T-helper 1 cell (primary cell): ENCODE measurements around the gene OS9.
A peak's percentile ranks its signal among the peaks of the same experiment; 100 is the strongest.

ENCODE experiments used
- DNase-seq, 5 donors: peaks; one replicate each; pipeline ENCODE4 v3.0.0-alpha.2; 2012 to 2020

The OS9 gene

DNA sequence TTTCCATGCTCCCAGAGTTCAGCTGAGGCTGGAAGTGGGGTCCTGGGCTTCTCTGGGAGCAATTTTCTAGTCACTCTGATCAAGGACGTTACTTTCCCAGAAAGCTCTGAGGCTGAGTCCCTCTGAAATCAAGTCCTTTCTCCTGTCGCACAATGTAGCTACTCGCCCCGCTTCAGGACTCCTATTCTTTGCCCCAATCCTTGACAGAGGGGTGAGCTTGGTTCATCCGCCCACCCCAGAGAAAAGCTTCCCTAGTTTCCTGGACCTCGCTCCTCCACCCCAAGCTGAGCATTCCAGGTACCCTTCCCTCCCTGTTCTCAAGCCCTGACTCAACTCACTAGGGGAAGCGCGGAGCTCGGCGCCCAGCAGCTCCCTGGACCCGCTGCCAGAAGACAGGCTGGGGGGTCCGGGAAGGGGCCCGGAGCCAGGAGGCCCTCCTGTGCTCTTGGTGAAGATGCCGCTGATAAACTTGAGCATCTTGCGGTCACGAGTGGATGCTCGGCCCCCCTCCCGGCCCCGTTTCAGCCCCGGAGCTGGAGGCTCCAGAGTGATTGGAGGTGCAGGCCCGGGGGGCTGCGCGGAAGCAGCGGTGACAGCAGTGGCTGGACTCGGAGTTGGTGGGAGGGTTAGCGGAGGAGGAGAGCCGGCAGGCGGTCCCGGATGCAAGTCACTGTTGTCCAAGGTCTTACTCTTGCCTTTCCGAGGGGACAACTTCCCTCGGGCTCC, 43.0 kb downstream of the OS9 start:
- no peak for DNase-seq

- DNase-seq, result no peak
These were observed 43.8 kb downstream of the OS9 start for GRCh38 chr12:57737467-57738460.

- no peak for DNase-seq
These were observed 44.8 kb downstream of the OS9 start, which contains the start of gene AGAP2 for GRCh38 chr12:57738661-57739237. TSS of gene AGAP2 (minus strand) at chr12:57738742. CDS start at chr12:57738246, 496 bp downstream.

DNA sequence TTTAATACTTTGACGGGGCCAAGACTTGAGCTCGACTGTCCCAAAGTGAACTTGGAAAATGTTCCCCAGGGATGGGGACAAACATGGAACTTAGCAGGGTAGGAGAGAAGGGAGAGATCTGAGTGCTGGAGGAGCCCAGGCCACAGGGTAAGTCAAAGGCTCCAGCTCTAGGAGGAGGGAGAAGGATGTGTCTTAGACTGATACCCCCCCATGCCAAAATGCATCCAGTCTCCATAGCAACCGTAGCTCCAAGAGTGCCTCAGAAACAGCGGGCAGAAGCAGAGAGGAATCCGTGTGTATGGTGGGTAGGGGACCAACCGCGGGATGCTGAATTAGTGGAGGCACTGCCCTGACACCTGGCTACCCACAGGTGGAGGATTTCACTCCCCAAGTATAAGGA, 45.5 kb downstream of the OS9 start:
- DNase-seq, result no peak

- no peak for DNase-seq
These were observed 46.1 kb downstream of the OS9 start for GRCh38 chr12:57739914-57740538.

- DNase-seq, result peak; percentile 61 to 91 (median 70)
These were observed 46.9 kb downstream of the OS9 start for GRCh38 chr12:57740656-57741412.

GRCh38 chr12:57741413-57741789, 47.5 kb downstream of the OS9 start:
- DNase-seq, result no peak

GRCh38 chr12:57741844-57742738, 48.2 kb downstream of the OS9 start:
- peak; percentile 60 to 88 (median 76) for DNase-seq

- no peak for DNase-seq
These were observed 49.8 kb downstream of the OS9 start for GRCh38 chr12:57743769-57744168.

DNA sequence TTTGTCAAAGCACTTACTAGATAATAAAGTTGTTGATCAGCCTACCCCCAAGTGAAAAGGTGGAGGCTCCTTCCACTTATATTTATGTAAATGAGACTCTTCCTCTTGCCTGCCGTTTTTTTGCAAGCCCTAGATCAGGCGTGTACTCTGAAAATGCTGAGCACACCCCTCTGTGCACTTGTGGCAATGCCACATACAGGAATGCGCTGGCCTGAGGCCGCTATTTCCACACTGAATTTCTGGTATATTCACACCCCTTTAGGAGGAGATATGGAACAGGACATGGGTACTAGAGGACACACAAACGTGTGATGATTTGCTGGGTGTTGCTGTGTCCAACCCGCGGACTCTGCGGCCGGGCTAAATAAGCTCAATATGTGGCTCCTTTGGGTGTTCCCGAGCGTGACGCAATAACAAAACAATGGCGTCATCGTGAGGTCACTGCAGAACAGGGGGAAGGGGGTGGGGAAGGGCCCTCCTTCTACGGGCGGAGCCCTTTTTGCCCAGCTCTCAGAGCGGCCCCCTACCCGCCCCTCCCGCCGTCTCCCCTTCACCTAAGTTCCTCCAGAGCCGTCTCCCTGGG, 50.4 kb downstream of the OS9 start:
- DNase-seq, result peak in 3 of 5 donors; percentile 62 to 63 (median 62)

- peak; percentile 87 to 97 (median 93) for DNase-seq
These were observed 51.0 kb downstream of the OS9 start, which contains the start of gene TSPAN31 for GRCh38 chr12:57744777-57745484. TSS of gene TSPAN31 (plus strand) at chr12:57745039. CDS start at chr12:57745155, 116 bp downstream.

GRCh38 chr12:57745485-57745881, 51.6 kb downstream of the OS9 start:
- DNase-seq, result no peak

DNA sequence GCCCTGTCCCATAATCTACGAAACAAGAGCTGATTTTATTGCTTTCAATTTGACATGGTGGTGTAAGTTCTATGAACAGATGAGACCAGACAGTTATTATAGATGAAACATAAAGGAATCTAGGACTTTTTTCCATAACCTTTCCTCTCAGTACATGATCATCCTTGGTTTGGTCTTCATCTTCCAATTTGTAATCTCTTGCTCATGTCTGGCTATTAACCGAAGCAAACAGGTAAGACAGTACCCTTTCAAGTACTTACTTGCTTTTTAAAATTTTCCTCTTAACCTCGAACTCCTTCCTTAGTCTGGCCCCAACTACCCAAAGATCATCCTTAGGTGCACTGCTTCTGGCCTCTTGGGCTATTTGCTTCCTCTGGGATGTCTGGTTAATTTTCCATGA, 52.1 kb downstream of the OS9 start:
- no peak for DNase-seq

DNA sequence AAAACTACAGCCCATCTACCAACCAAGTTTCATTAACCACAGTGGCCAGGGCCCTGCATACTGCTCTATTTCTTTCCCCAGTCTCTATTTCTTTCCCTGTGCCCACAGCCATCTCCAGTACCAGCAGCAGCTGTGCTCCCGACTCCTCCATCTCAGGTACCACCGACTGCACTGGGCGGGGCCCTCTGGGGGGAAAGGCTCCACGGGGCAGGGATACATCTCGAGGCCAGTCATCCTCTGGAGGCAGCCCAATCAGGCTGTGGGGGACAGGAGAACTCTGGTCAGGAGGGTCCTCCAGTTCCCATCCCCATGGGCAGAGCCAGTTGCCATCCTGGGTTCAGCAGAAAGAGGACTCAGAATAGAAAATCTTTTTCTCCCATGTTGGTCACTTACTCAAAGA, 55.1 kb downstream of the OS9 start:
- DNase-seq, result no peak

GRCh38 chr12:57750561-57751431, 56.9 kb downstream of the OS9 start:
- DNase-seq, result no peak

DNA sequence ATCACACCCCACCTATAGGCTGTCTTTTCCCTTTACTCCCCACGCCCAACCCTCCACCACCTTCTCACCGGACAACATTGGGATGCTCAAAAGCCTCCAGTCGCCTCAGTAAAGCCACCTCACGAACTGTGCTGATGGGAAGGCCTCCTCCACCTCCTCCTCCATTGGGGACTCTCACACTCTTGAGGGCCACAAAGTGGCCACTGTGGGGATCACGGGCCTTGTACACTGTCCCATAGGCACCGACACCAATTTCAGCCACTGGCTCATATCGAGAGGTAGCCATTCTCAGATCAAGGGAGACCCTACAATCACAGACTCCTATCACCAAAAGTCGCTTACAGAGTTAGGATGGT, 57.5 kb downstream of the OS9 start:
- DNase-seq, result no peak

- DNase-seq, result peak; percentile 99 to 100 (median 99)
These were observed 58.1 kb downstream of the OS9 start, which contains the start of gene CDK4 for GRCh38 chr12:57751788-57752667. TSS of gene CDK4 (minus strand) at chr12:57752310. CDS start at chr12:57751717, 593 bp downstream.

- no peak for DNase-seq
These were observed 58.7 kb downstream of the OS9 start for GRCh38 chr12:57752668-57753000.
